Stimulated activated effector memory CD8-positive, alpha-beta T cell treated with anti-CD3 and anti-CD28 coated beads, Interleukin-12 subunit alpha, Interleukin-12 subunit beta, amount 100 ng/mL, for 72 hours (primary cell): Measurements from ENCODE around the gene FNDC3B.
A peak's percentile ranks its signal among the peaks of the same experiment; 100 is the strongest.

Experiments used
- ATAC-seq: fragments of 150-1000 bp; cut with Tn5 transposase; 2 replicates; pipeline ENCODE4 v1.10.0; 2021
- DNase-seq, 2 donors: peaks; one replicate each; pipeline ENCODE4 v3.0.0; 2021 to 2022; ENCODE audit warnings: low spot score in 2 of 2
- H3K27ac Mint-ChIP-seq: one replicate; pipeline ENCODE4 v1.8.0; 2022; ENCODE audit warnings: mild to moderate bottlenecking, mixed read lengths
- H3K36me3 Mint-ChIP-seq: one replicate; pipeline ENCODE4 v1.8.0; 2022; ENCODE audit warnings: mild to moderate bottlenecking, mixed read lengths
- H3K4me1 Mint-ChIP-seq: one replicate; pipeline ENCODE4 v1.8.0; 2022; ENCODE audit warnings: mixed read lengths
- H3K4me3 Mint-ChIP-seq: one replicate; pipeline ENCODE4 v1.8.0; 2022; ENCODE audit warnings: mild to moderate bottlenecking, mixed read lengths
- H3K9me3 Mint-ChIP-seq: one replicate; pipeline ENCODE4 v1.8.0; 2022; ENCODE audit warnings: mixed read lengths

FNDC3B gene

GRCh38 chr3:172071780-172072330 is 32.5 kb downstream of the FNDC3B start:
- H3K4me1 Mint-ChIP-seq = peaks cover 15% of the 10 kb centered on the region
- H3K27ac Mint-ChIP-seq = no peak overlapping the region
- no peaks in the 10 kb centered on the region for H3K36me3 Mint-ChIP-seq
- H3K4me3 Mint-ChIP-seq = no peak overlapping the region
- no peaks in the 10 kb centered on the region for H3K9me3 Mint-ChIP-seq
- no peak for DNase-seq
- peak; percentile 13 for ATAC-seq

GRCh38 chr3:172072543-172072942 is 33.2 kb downstream of the FNDC3B start:
- Mint-ChIP-seq H3K36me3 (no peaks in the 10 kb centered on the region), H3K9me3 (no peaks in the 10 kb centered on the region), H3K4me1 (peaks cover 10% of the 10 kb centered on the region), H3K27ac (no peak overlapping the region), H3K4me3 (no peak overlapping the region)
- no peak for ATAC-seq
- DNase-seq = no peak

- no peak overlapping the region for H3K27ac Mint-ChIP-seq
Measured at GRCh38 chr3:172073262-172073915, 34.0 kb downstream of the FNDC3B start.

GRCh38 chr3:172074032-172074431 is 34.7 kb downstream of the FNDC3B start:
- H3K9me3 Mint-ChIP-seq = no peaks in the 10 kb centered on the region
- H3K4me3 Mint-ChIP-seq = no peak overlapping the region
- H3K27ac Mint-ChIP-seq = no peak overlapping the region
- ATAC-seq (no peak), DNase-seq (no peak)
- no peaks in the 10 kb centered on the region for H3K36me3 Mint-ChIP-seq
- H3K4me1 Mint-ChIP-seq = peaks cover under 1% of the 10 kb centered on the region

More at GRCh38 chr3:172073262-172073915, 34.0 kb downstream of the FNDC3B start:
- H3K9me3 Mint-ChIP-seq = no peaks in the 10 kb centered on the region
- H3K4me1 Mint-ChIP-seq = peaks cover 4% of the 10 kb centered on the region
- H3K36me3 Mint-ChIP-seq = no peaks in the 10 kb centered on the region
- no peak overlapping the region for H3K4me3 Mint-ChIP-seq
- ATAC-seq = no peak
- DNase-seq = no peak

GRCh38 chr3:172074586-172074985 is 35.2 kb downstream of the FNDC3B start:
- Mint-ChIP-seq H3K4me3 (no peak overlapping the region), H3K9me3 (no peaks in the 10 kb centered on the region), H3K27ac (no peak overlapping the region), H3K4me1 (no peaks in the 10 kb centered on the region), H3K36me3 (no peaks in the 10 kb centered on the region)
- ATAC-seq = no peak
- DNase-seq = no peak

GRCh38 chr3:172076212-172076611 is 36.8 kb downstream of the FNDC3B start:
- DNase-seq (no peak), ATAC-seq (no peak)
- Mint-ChIP-seq H3K36me3 (no peaks in the 10 kb centered on the region), H3K4me1 (no peaks in the 10 kb centered on the region), H3K4me3 (no peak overlapping the region), H3K9me3 (no peaks in the 10 kb centered on the region), H3K27ac (no peak overlapping the region)

GRCh38 chr3:172077197-172077757 is 37.9 kb downstream of the FNDC3B start:
- H3K27ac Mint-ChIP-seq = no peak overlapping the region
- ATAC-seq (no peak), DNase-seq (no peak)
- no peaks in the 10 kb centered on the region for H3K9me3 Mint-ChIP-seq
- H3K4me1 Mint-ChIP-seq = no peaks in the 10 kb centered on the region
- no peak overlapping the region for H3K4me3 Mint-ChIP-seq
- H3K36me3 Mint-ChIP-seq = no peaks in the 10 kb centered on the region

GRCh38 chr3:172078244-172078643 is 38.9 kb downstream of the FNDC3B start:
- ATAC-seq (no peak), DNase-seq (no peak)
- Mint-ChIP-seq H3K36me3 (no peaks in the 10 kb centered on the region), H3K4me1 (peaks cover 5% of the 10 kb centered on the region), H3K4me3 (no peak overlapping the region), H3K27ac (no peak overlapping the region), H3K9me3 (no peaks in the 10 kb centered on the region)

- H3K27ac Mint-ChIP-seq = no peak overlapping the region
- DNase-seq (no peak), ATAC-seq (no peak)
- no peak overlapping the region for H3K4me3 Mint-ChIP-seq
- no peaks in the 10 kb centered on the region for H3K9me3 Mint-ChIP-seq
- peaks cover 8% of the 10 kb centered on the region for H3K4me1 Mint-ChIP-seq
- H3K36me3 Mint-ChIP-seq = no peaks in the 10 kb centered on the region
Measured at GRCh38 chr3:172078721-172079120, 39.3 kb downstream of the FNDC3B start.

GRCh38 chr3:172079326-172079976 is 40.1 kb downstream of the FNDC3B start:
- no peak overlapping the region for H3K27ac Mint-ChIP-seq

GRCh38 chr3:172080503-172080902 is 41.1 kb downstream of the FNDC3B start:
- DNase-seq = no peak
- H3K4me1 Mint-ChIP-seq = peaks cover 18% of the 10 kb centered on the region
- no peaks in the 10 kb centered on the region for H3K9me3 Mint-ChIP-seq
- H3K27ac Mint-ChIP-seq = no peak overlapping the region
- H3K4me3 Mint-ChIP-seq = no peak overlapping the region
- H3K36me3 Mint-ChIP-seq = no peaks in the 10 kb centered on the region
- no peak for ATAC-seq

More at GRCh38 chr3:172079326-172079976, 40.1 kb downstream of the FNDC3B start:
- ATAC-seq = no peak
- no peaks in the 10 kb centered on the region for H3K9me3 Mint-ChIP-seq
- H3K36me3 Mint-ChIP-seq = no peaks in the 10 kb centered on the region
- no peak for DNase-seq
- no peak overlapping the region for H3K4me3 Mint-ChIP-seq
- H3K4me1 Mint-ChIP-seq = peaks cover 8% of the 10 kb centered on the region

GRCh38 chr3:172082269-172082668 is 42.9 kb downstream of the FNDC3B start:
- peaks cover 25% of the 10 kb centered on the region for H3K4me1 Mint-ChIP-seq
- no peaks in the 10 kb centered on the region for H3K36me3 Mint-ChIP-seq
- H3K4me3 Mint-ChIP-seq = no peak overlapping the region
- H3K27ac Mint-ChIP-seq = no peak overlapping the region
- no peaks in the 10 kb centered on the region for H3K9me3 Mint-ChIP-seq
- ATAC-seq = no peak
- DNase-seq = no peak

- H3K36me3 Mint-ChIP-seq = no peaks in the 10 kb centered on the region
- H3K4me1 Mint-ChIP-seq = peaks cover 32% of the 10 kb centered on the region
- H3K9me3 Mint-ChIP-seq = no peaks in the 10 kb centered on the region
- DNase-seq = no peak
- H3K27ac Mint-ChIP-seq = no peak overlapping the region
- no peak overlapping the region for H3K4me3 Mint-ChIP-seq
- ATAC-seq = no peak
Measured at GRCh38 chr3:172082820-172083513, 43.6 kb downstream of the FNDC3B start.

- DNase-seq (no peak), ATAC-seq (no peak)
- no peak overlapping the region for H3K27ac Mint-ChIP-seq
- H3K36me3 Mint-ChIP-seq = no peaks in the 10 kb centered on the region
- H3K4me3 Mint-ChIP-seq = no peak overlapping the region
- no peaks in the 10 kb centered on the region for H3K9me3 Mint-ChIP-seq
- peaks cover 34% of the 10 kb centered on the region for H3K4me1 Mint-ChIP-seq
Measured at GRCh38 chr3:172083995-172084409, 44.6 kb downstream of the FNDC3B start.

GRCh38 chr3:172084871-172085556 is 45.6 kb downstream of the FNDC3B start:
- no peaks in the 10 kb centered on the region for H3K36me3 Mint-ChIP-seq
- no peaks in the 10 kb centered on the region for H3K9me3 Mint-ChIP-seq
- peaks cover 34% of the 10 kb centered on the region for H3K4me1 Mint-ChIP-seq
- ATAC-seq = peak; percentile 91
- no peak for DNase-seq
- H3K27ac Mint-ChIP-seq = peak overlapping the region; percentile 40
- H3K4me3 Mint-ChIP-seq = no peak overlapping the region
